Measurements from ENCODE around the gene SNX13. TPM values are rescaled to one million over a fixed set of nuclear protein-coding genes. Genes with fewer than 3 reads are reported as not detected.

Gene SNX13
- polyA plus RNA-seq, 1 of the 3 experiments (the other 2 are of a cell fraction) = 13.0 TPM

DNA sequence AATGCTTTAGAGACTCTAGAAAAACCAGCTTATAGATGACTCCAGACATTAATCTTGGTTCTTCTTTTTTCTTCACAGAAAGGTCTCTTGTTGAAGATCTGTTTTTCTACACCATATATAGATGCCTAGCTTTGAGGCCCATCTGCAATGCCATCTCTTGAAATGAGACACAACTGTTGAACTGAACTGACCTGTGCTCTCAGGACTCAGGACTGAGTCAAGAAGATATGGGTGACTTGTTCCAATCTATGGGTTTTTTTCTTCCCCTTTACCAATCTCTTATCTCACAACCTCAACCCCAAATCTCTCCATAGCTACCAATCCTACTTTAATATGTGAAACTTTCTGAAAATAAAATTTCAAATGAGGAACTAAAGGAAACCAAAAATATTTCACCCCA lies 194.7 kb downstream of the SNX13 start:
- DNase-seq = no peak
- Histone ChIP-seq H3K27ac (ENCODE audit: low read depth in 2 of 2, low read length in 1 of 2) (no peak overlapping the region), H3K4me2 (no peak overlapping the region), H3K79me2 (ENCODE audit: insufficient read depth) (no peaks in the 10 kb centered on the region), H2AFZ (ENCODE audit: low read depth) (no peak overlapping the region), H3F3A (replicated peaks; ENCODE audit: insufficient read depth) (no peaks in the 10 kb centered on the region), H3K9me3 (no peaks in the 10 kb centered on the region), H4K20me1 (ENCODE audit: insufficient read depth) (no peaks in the 10 kb centered on the region), H3K27me3 (ENCODE audit: insufficient read depth) (no peaks in the 10 kb centered on the region; the same call in 1 of the 2 replicates), H3K4me1 (ENCODE audit: control insufficient read depth in 1 of 2, insufficient read depth in 2 of 2, low read depth in 1 of 2, low read length in 1 of 2) (no peaks in the 10 kb centered on the region; a peak in 1 of 4 replicates), H3K9me2 (no peaks in the 10 kb centered on the region), H3K36me3 (replicated peaks in 1 of 2; ENCODE audit: control insufficient read depth in 1 of 2, insufficient read depth in 2 of 2, low read length in 1 of 2) (no peaks in the 10 kb centered on the region), H3K9ac (no peak overlapping the region), H3K4me3 (ENCODE audit: low read depth in 2 of 2, low read length in 1 of 2) (no peak overlapping the region)
- POLR2A ChIA-PET = no interaction called here
- CTCF ChIA-PET = interaction anchor here (0.9 to 1.6 kb wide), 3 partner anchors 24 to 1936 kb away, joined by 4 to 7 read pairs (median 4); no protein-coding TSS in a partner anchor
- no peak for TF ChIP-seq RXRA (IDR thresholded peaks at IDR 0.05; ENCODE audit: borderline replicate concordance, low read depth)
- no peak for TF ChIP-seq GABPA (IDR thresholded peaks at IDR 0.05; ENCODE audit: low read depth)
- TF ChIP-seq POLR2AphosphoS5 (IDR thresholded peaks at IDR 0.05; ENCODE audit: low read depth, low read length) = no peak
- no peak for TF ChIP-seq CTCF (IDR thresholded peaks at IDR 0.05)
- TF ChIP-seq NRF1 (IDR thresholded peaks at IDR 0.05; ENCODE audit: low read depth, low read length) = no peak
- no peak for TF ChIP-seq GATA2 (CRISPR knock-in tag; IDR thresholded peaks at IDR 0.05)
- TF ChIP-seq, protein P1, sequence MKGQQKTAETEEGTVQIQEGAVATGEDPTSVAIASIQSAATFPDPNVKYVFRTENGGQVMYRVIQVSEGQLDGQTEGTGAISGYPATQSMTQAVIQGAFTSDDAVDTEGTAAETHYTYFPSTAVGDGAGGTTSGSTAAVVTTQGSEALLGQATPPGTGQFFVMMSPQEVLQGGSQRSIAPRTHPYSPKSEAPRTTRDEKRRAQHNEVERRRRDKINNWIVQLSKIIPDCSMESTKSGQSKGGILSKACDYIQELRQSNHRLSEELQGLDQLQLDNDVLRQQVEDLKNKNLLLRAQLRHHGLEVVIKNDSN (IDR thresholded peaks at IDR 0.05; ENCODE audit: borderline replicate concordance, low read depth) = no peak
- TF ChIP-seq, protein P2, sequence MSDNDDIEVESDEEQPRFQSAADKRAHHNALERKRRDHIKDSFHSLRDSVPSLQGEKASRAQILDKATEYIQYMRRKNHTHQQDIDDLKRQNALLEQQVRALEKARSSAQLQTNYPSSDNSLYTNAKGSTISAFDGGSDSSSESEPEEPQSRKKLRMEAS (IDR thresholded peaks at IDR 0.05; ENCODE audit: low read depth) = no peak
- no peak for TF ChIP-seq MXI1 (IDR thresholded peaks at IDR 0.05; ENCODE audit: low read depth, low read length)

- no peak overlapping the region for H3K4me2 ChIP-seq
- ChIA-PET POLR2A (no interaction called here), CTCF (interaction anchor here (0.7 to 1.7 kb wide), 4 partner anchors 27 to 605 kb away, joined by 3 to 4 read pairs (median 4); no protein-coding TSS in a partner anchor)
- H3K9me3 ChIP-seq = no peaks in the 10 kb centered on the region
- H3K27me3 ChIP-seq (ENCODE audit: insufficient read depth) = no peaks in the 10 kb centered on the region; the same call in 1 of the 2 replicates
- H3K9me2 ChIP-seq = no peaks in the 10 kb centered on the region
- WGBS (ENCODE audit: low lambda C conversion rate) = 9% methylated on average over 3 of the region's 3 CpGs
- no peak overlapping the region for H3K27ac ChIP-seq (ENCODE audit: low read depth in 2 of 2, low read length in 1 of 2)
- H3K36me3 ChIP-seq (replicated peaks in 1 of 2; ENCODE audit: control insufficient read depth in 1 of 2, insufficient read depth in 2 of 2, low read length in 1 of 2) = no peaks in the 10 kb centered on the region
- TF ChIP-seq RCOR1 (IDR thresholded peaks at IDR 0.05; ENCODE audit: low read length) = no peak
- no peak for TF ChIP-seq YY1 (IDR thresholded peaks at IDR 0.05; ENCODE audit: low read depth)
- no peak overlapping the region for H2AFZ ChIP-seq (ENCODE audit: low read depth)
- no peak overlapping the region for H3K4me3 ChIP-seq (ENCODE audit: low read depth in 2 of 2, low read length in 1 of 2)
- no peak overlapping the region for H3K9ac ChIP-seq
- H4K20me1 ChIP-seq (ENCODE audit: insufficient read depth) = no peaks in the 10 kb centered on the region
- no peaks in the 10 kb centered on the region for H3F3A ChIP-seq (replicated peaks; ENCODE audit: insufficient read depth)
- no peaks in the 10 kb centered on the region for H3K79me2 ChIP-seq (ENCODE audit: insufficient read depth)
- no peaks in the 10 kb centered on the region for H3K4me1 ChIP-seq (ENCODE audit: control insufficient read depth in 1 of 2, insufficient read depth in 2 of 2, low read depth in 1 of 2, low read length in 1 of 2)
- no peak for DNase-seq
Observed at GRCh38 chr7:17743316-17743715, 197.0 kb downstream of the SNX13 start.
